Stimulated activated CD4-positive, alpha-beta T cell treated with anti-CD3 and anti-CD28 coated beads, Interleukin-4, amount 100 ng/mL, for 1 hour (primary cell): Measurements from ENCODE around the gene CANT1.
"Not testable (repeated sequence)": the region's sequence is repeated elsewhere in the genome, so short reads cannot be mapped to it uniquely, and the experiment has no call there.

Experiments used
- DNase-seq: peaks from one replicate; pipeline ENCODE4 v3.0.0-alpha.2; 2020

CANT1 gene

GRCh38 chr17:79043191-79043930, 33.8 kb upstream of the CANT1 start:
- DNase-seq = no peak

- peak; percentile 74 for DNase-seq
Observed at GRCh38 chr17:79042421-79043190, 33.0 kb upstream of the CANT1 start.

- no peak for DNase-seq
Observed at GRCh38 chr17:79041723-79042420, 32.3 kb upstream of the CANT1 start.

GRCh38 chr17:79041041-79041570, 31.5 kb upstream of the CANT1 start:
- no peak for DNase-seq

- DNase-seq = no peak
Observed at GRCh38 chr17:79039886-79040285, 30.3 kb upstream of the CANT1 start.

GRCh38 chr17:79039171-79039570, 29.6 kb upstream of the CANT1 start:
- no peak for DNase-seq

GRCh38 chr17:79038545-79039135, 29.1 kb upstream of the CANT1 start:
- no peak for DNase-seq

- DNase-seq = no peak
Observed at GRCh38 chr17:79036596-79036995, 27.0 kb upstream of the CANT1 start.

GRCh38 chr17:79036181-79036580, 26.6 kb upstream of the CANT1 start:
- no peak for DNase-seq

- DNase-seq = no peak
Observed at GRCh38 chr17:79035686-79036085, 26.1 kb upstream of the CANT1 start.

- DNase-seq = no peak
Observed at GRCh38 chr17:79034931-79035485, 25.4 kb upstream of the CANT1 start.

- no peak for DNase-seq
Observed at GRCh38 chr17:79033741-79034501, 24.4 kb upstream of the CANT1 start.

GRCh38 chr17:79033046-79033616, 23.6 kb upstream of the CANT1 start:
- no peak for DNase-seq

- no peak for DNase-seq
Observed at GRCh38 chr17:79031996-79032875, 22.7 kb upstream of the CANT1 start.

GRCh38 chr17:79030636-79031035, 21.1 kb upstream of the CANT1 start:
- not testable (repeated sequence) for DNase-seq

GRCh38 chr17:79029327-79030009, 19.9 kb upstream of the CANT1 start:
- DNase-seq = no peak

GRCh38 chr17:79028496-79029326, 19.1 kb upstream of the CANT1 start:
- DNase-seq = no peak

- no peak for DNase-seq
Observed at GRCh38 chr17:79027925-79028491, 18.4 kb upstream of the CANT1 start.
